SU-DHL-6 (cell line): ENCODE results near the gene IFIT3.

Experiments used
- H2AFZ ChIP-seq: fragments of 200-600 bp; sonication (generic); 2 replicates; pipeline ENCODE4 v1.6.1; 2014; ENCODE audit warnings: low read depth, mild to moderate bottlenecking, moderate library complexity, mixed read lengths, antibody characterized with exemption, low read length; ENCODE audit not compliant: severe bottlenecking
- H3F3A ChIP-seq: fragments of 200-600 bp; shearing (Covaris generic); 2 replicates; pipeline ENCODE4 v1.6.0; 2016; ENCODE audit warnings: antibody characterized with exemption, mild to moderate bottlenecking; ENCODE audit not compliant: insufficient read depth
- H3K27ac ChIP-seq: fragments of 200-600 bp; sonication (generic); 2 replicates; pipeline ENCODE4 v1.5.1; 2016; ENCODE audit warnings: low read depth, mild to moderate bottlenecking, low read length, moderate library complexity, mixed read lengths
- H3K27me3 ChIP-seq: fragments of 200-600 bp; sonication (generic), shearing (Covaris generic); 2 replicates; pipeline ENCODE4 v1.6.0; 2014; ENCODE audit warnings: mild to moderate bottlenecking, low read length
- H3K36me3 ChIP-seq: fragments of 200-600 bp; sonication (generic); 2 replicates; pipeline ENCODE4 v1.6.1; 2014; ENCODE audit warnings: mild to moderate bottlenecking, low read length, mixed read lengths
- H3K4me2 ChIP-seq: fragments of 300-600, 200-600 bp; shearing (Covaris generic), sonication (generic); 2 replicates; pipeline ENCODE4 v1.6.0; 2014; ENCODE audit warnings: low read length, low read depth, mild to moderate bottlenecking; ENCODE audit not compliant: poor library complexity, severe bottlenecking
- H3K4me3 ChIP-seq: fragments of 200-600 bp; sonication (generic); 2 replicates; pipeline ENCODE4 v1.5.1; 2014; ENCODE audit warnings: antibody characterized with exemption, low read length, mild to moderate bottlenecking, mixed read lengths; ENCODE audit not compliant: insufficient read depth, poor library complexity, severe bottlenecking
- H3K79me2 ChIP-seq: fragments of 200-600 bp; sonication (generic); 2 replicates; pipeline ENCODE4 v1.6.1; 2014; ENCODE audit warnings: mild to moderate bottlenecking, low read length, moderate library complexity; ENCODE audit not compliant: insufficient read depth
- H3K9ac ChIP-seq: fragments of 200-600 bp; sonication (generic); 2 replicates; pipeline ENCODE4 v1.7.0; 2014; ENCODE audit warnings: mild to moderate bottlenecking, low read length
- H3K9me2 ChIP-seq: fragments of 200-600 bp; sonication (generic); replicated peaks from 2 replicates; pipeline ENCODE4 v1.6.1; 2014; ENCODE audit warnings: low read length; ENCODE audit not compliant: insufficient read depth
- H3K9me3 ChIP-seq: fragments of 200-600 bp; sonication (generic); 2 replicates; pipeline ENCODE4 v1.6.1; 2014; ENCODE audit warnings: low read length, mixed read lengths; ENCODE audit not compliant: insufficient read depth
- H4K20me1 ChIP-seq: fragments of 200-600 bp; sonication (generic); 2 replicates; pipeline ENCODE4 v1.6.1; 2014; ENCODE audit warnings: low read depth, mild to moderate bottlenecking, antibody characterized with exemption, low read length, moderate library complexity, mixed read lengths
- EZH2phosphoT487 ChIP-seq: fragments of 200-600 bp; sonication (generic), shearing (Covaris generic); conservative IDR thresholded peaks from 2 replicates; pipeline ENCODE4 v1.6.1; 2018; ENCODE audit warnings: mild to moderate bottlenecking, antibody characterized with exemption, low read length, moderate library complexity, mixed read lengths
- TF ChIP-seq, protein P1 (sequence below): fragments of 200-600 bp; sonication (generic); IDR thresholded peaks from one replicate; pipeline ENCODE4 v1.5.1; 2017; ENCODE audit warnings: antibody characterized with exemption, mild to moderate bottlenecking, low read length, moderate library complexity; ENCODE audit not compliant: insufficient read depth, poor library complexity, severe bottlenecking

IFIT3 gene

DNA sequence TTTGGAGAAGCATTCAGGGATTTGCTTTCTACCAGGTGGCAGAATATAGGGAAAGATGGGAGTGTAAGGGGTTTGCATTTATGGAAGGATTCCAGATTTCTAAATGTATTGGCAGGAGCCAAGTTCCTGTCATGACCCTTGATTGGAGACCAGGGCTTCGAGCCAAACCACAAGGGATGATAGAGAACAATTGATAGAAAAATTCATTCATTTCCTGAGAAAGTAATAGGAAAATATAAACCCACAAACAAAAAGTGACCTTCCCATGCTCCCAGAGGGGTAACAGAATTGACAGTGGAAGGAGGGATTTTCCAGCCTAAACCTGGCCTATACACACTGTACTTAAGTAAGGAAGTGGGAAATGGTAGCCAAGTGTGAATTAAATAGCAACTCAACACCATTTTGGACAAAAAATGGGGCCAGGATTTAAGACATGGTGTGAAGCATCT, 48.4 kb upstream of the IFIT3 start:
- TF ChIP-seq, protein P1, sequence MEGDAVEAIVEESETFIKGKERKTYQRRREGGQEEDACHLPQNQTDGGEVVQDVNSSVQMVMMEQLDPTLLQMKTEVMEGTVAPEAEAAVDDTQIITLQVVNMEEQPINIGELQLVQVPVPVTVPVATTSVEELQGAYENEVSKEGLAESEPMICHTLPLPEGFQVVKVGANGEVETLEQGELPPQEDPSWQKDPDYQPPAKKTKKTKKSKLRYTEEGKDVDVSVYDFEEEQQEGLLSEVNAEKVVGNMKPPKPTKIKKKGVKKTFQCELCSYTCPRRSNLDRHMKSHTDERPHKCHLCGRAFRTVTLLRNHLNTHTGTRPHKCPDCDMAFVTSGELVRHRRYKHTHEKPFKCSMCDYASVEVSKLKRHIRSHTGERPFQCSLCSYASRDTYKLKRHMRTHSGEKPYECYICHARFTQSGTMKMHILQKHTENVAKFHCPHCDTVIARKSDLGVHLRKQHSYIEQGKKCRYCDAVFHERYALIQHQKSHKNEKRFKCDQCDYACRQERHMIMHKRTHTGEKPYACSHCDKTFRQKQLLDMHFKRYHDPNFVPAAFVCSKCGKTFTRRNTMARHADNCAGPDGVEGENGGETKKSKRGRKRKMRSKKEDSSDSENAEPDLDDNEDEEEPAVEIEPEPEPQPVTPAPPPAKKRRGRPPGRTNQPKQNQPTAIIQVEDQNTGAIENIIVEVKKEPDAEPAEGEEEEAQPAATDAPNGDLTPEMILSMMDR: no peak
- TF ChIP-seq EZH2phosphoT487: no peak
- no peaks in the 10 kb centered on the region for H3K9me2 ChIP-seq
- H3K27ac ChIP-seq: no peak overlapping the region
- H4K20me1 ChIP-seq: no peaks in the 10 kb centered on the region
- no peak overlapping the region for H3K9ac ChIP-seq
- H3K36me3 ChIP-seq: no peaks in the 10 kb centered on the region
- no peaks in the 10 kb centered on the region for H3K9me3 ChIP-seq
- H3K79me2 ChIP-seq: no peaks in the 10 kb centered on the region
- no peaks in the 10 kb centered on the region for H3K27me3 ChIP-seq
- H3F3A ChIP-seq: no peaks in the 10 kb centered on the region
- H3K4me3 ChIP-seq: no peak overlapping the region
- no peak overlapping the region for H2AFZ ChIP-seq
- no peak overlapping the region for H3K4me2 ChIP-seq

DNA sequence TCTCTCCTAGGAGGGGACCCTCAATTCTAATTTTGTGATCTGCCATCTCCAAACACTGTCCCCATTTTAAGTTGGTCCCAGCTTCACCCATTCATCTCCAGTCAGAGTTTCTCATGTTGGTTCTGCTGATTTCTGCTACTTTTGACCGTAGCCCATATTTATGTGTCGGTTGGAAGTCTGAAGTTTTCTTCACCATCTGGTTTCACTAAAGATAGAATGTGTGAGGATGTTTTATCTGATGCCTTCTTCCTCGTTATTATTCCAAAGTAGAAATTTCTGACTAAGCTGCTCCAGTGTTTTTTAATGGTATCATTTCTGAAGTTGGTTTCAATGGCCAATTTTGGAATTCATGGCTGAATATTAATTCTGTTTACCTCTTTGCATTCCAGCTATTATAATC, 47.3 kb upstream of the IFIT3 start:
- Histone ChIP-seq H3K9me3 (no peaks in the 10 kb centered on the region), H2AFZ (no peak overlapping the region), H3K4me3 (no peak overlapping the region), H3K27ac (no peak overlapping the region), H3K27me3 (no peaks in the 10 kb centered on the region), H4K20me1 (no peaks in the 10 kb centered on the region), H3K4me2 (no peak overlapping the region), H3K36me3 (no peaks in the 10 kb centered on the region), H3K9ac (no peak overlapping the region), H3K9me2 (no peaks in the 10 kb centered on the region), H3K79me2 (no peaks in the 10 kb centered on the region), H3F3A (no peaks in the 10 kb centered on the region)
- no peak for TF ChIP-seq EZH2phosphoT487
- TF ChIP-seq, protein P1: no peak

DNA sequence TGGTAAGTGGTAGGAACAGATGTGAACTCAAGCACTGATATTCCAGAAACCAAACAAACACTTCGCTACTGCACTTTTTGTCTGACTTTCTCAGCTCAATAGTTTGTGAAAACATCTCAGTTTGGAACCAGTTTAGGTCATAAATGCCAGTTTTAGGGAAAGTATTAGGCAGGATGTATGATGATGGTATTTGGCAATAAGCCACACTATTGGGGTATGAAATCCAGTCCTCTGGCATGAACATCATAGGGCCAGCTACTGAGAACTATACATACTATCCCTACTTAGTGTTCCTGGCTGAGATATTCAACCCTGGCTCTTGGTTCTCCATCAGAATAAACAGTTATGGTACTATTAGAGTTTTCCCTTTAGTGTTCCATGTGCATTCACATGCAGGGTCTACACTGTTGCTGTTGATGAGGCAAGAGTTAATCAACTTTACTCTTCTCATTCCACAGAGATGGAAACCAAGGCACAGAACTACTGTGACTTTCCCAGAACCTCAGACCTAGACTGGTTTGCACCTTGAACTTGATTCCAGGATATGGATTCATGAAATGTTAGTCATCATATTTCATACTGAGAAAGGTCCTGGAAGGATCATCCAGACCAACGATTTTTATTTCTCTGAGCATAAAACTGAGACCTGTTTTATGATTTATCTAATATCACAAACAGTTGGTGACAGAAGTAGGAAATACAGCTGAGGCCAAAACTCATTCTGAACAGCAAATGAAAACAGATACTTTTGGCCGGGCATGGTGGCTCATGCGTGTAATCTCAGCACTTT, 46.0 kb upstream of the IFIT3 start:
- Histone ChIP-seq H3F3A (no peaks in the 10 kb centered on the region), H3K79me2 (no peaks in the 10 kb centered on the region), H2AFZ (no peak overlapping the region), H3K27me3 (no peaks in the 10 kb centered on the region), H4K20me1 (no peaks in the 10 kb centered on the region), H3K4me2 (no peak overlapping the region), H3K36me3 (no peaks in the 10 kb centered on the region), H3K9me3 (no peaks in the 10 kb centered on the region), H3K4me3 (no peak overlapping the region), H3K27ac (no peak overlapping the region), H3K9ac (no peak overlapping the region), H3K9me2 (no peaks in the 10 kb centered on the region)
- no peak for TF ChIP-seq EZH2phosphoT487
